Measurements from ENCODE around the gene MAP1S. TPM values are rescaled to one million over a fixed set of nuclear protein-coding genes. Genes with fewer than 3 reads are reported as not detected.
"Not testable (repeated sequence)": the region's sequence is repeated elsewhere in the genome, so short reads cannot be mapped to it uniquely, and the experiment has no call there.

MAP1S gene
- total RNA-seq, 2 donors from 2014 or later = 50.8 to 57.0 TPM

- intact Hi-C loops (cut with DNase I) = no loop called here
- DNase-seq (ENCODE audit: low spot score) = no peak
These were observed 35.6 kb downstream of the MAP1S start for GRCh38 chr19:17754634-17755442.

GRCh38 chr19:17755443-17755890, 36.2 kb downstream of the MAP1S start:
- no peak for DNase-seq (ENCODE audit: low spot score)
- intact Hi-C loops (cut with DNase I) = no loop called here

GRCh38 chr19:17755977-17756670, 36.8 kb downstream of the MAP1S start:
- intact Hi-C loops (cut with DNase I) = no loop called here
- no peak for DNase-seq (ENCODE audit: low spot score)

GRCh38 chr19:17757125-17757524, 37.8 kb downstream of the MAP1S start:
- DNase-seq (ENCODE audit: low spot score) = no peak
- intact Hi-C loops (cut with DNase I) = no loop called here

GRCh38 chr19:17758515-17758914, 39.2 kb downstream of the MAP1S start:
- DNase-seq (ENCODE audit: low spot score) = no peak
- intact Hi-C loops (cut with DNase I) = no loop called here

GRCh38 chr19:17761148-17761547, 41.9 kb downstream of the MAP1S start:
- intact Hi-C loops (cut with DNase I) = no loop called here
- DNase-seq (ENCODE audit: low spot score) = no peak

GRCh38 chr19:17762505-17763229, 43.4 kb downstream of the MAP1S start:
- intact Hi-C loops (cut with DNase I) = no loop called here

GRCh38 chr19:17764348-17764747, 45.1 kb downstream of the MAP1S start:
- no peak for DNase-seq (ENCODE audit: low spot score)
- intact Hi-C loops (cut with DNase I) = no loop called here

More at GRCh38 chr19:17762505-17763229, 43.4 kb downstream of the MAP1S start:
- DNase-seq (ENCODE audit: low spot score) = no peak

GRCh38 chr19:17765069-17765618, 45.9 kb downstream of the MAP1S start:
- intact Hi-C loops (cut with DNase I) = no loop called here
- DNase-seq (ENCODE audit: low spot score) = peak; percentile 91

- intact Hi-C loops (cut with DNase I) = no loop called here
- peak; percentile 94 for DNase-seq (ENCODE audit: low spot score)
These were observed 47.4 kb downstream of the MAP1S start for GRCh38 chr19:17766543-17767131.

GRCh38 chr19:17767559-17767958, 48.3 kb downstream of the MAP1S start:
- no peak for DNase-seq (ENCODE audit: low spot score)
- intact Hi-C loops (cut with DNase I) = no loop called here

GRCh38 chr19:17770613-17771012, 51.3 kb downstream of the MAP1S start:
- intact Hi-C loops (cut with DNase I) = loop anchor here (5.0 kb wide), 2 partner anchors 63 to 222 kb away; no protein-coding TSS in a partner anchor
- DNase-seq (ENCODE audit: low spot score) = no peak

GRCh38 chr19:17772172-17772571, 52.9 kb downstream of the MAP1S start:
- intact Hi-C loops (cut with DNase I) = loop anchor here (5.0 kb wide), 2 partner anchors 65 to 220 kb away; no protein-coding TSS in a partner anchor
- no peak for DNase-seq (ENCODE audit: low spot score)

GRCh38 chr19:17775245-17775927, 56.1 kb downstream of the MAP1S start:
- no peak for DNase-seq (ENCODE audit: low spot score)
- intact Hi-C loops (cut with DNase I) = no loop called here

- no peak for DNase-seq (ENCODE audit: low spot score)
- intact Hi-C loops (cut with DNase I) = no loop called here
These were observed 56.9 kb downstream of the MAP1S start for GRCh38 chr19:17775991-17776803.

GRCh38 chr19:17777840-17778239, 58.6 kb downstream of the MAP1S start:
- intact Hi-C loops (cut with DNase I); DNase-seq (ENCODE audit: low spot score): not testable (repeated sequence)

- intact Hi-C loops (cut with DNase I) = no loop called here
- DNase-seq (ENCODE audit: low spot score) = peak; percentile 90
These were observed 59.1 kb downstream of the MAP1S start for GRCh38 chr19:17778251-17778967.
